ENCODE data around the gene ABL1. TPM values are rescaled to one million over a fixed set of nuclear protein-coding genes. Genes with fewer than 3 reads are reported as not detected.

Gene ABL1
- total RNA-seq, 1 donor from 2014 or later, result 35.1 TPM

GRCh38 chr9:130929571-130930038 is 94.6 kb downstream of the ABL1 start:
- intact Hi-C loops (cut with micrococcal nuclease), result no loop called here

- intact Hi-C loops (cut with micrococcal nuclease), result no loop called here
These were observed 95.2 kb downstream of the ABL1 start for GRCh38 chr9:130930132-130930803.

- intact Hi-C loops (cut with micrococcal nuclease), result no loop called here
These were observed 95.8 kb downstream of the ABL1 start for GRCh38 chr9:130930804-130931349.

- intact Hi-C loops (cut with micrococcal nuclease), result no loop called here
These were observed 96.6 kb downstream of the ABL1 start for GRCh38 chr9:130931508-130932254.

- intact Hi-C loops (cut with micrococcal nuclease), result no loop called here
These were observed 97.4 kb downstream of the ABL1 start for GRCh38 chr9:130932255-130933079.

GRCh38 chr9:130933114-130934046 is 98.3 kb downstream of the ABL1 start:
- intact Hi-C loops (cut with micrococcal nuclease), result no loop called here

GRCh38 chr9:130934246-130934645 is 99.2 kb downstream of the ABL1 start:
- intact Hi-C loops (cut with micrococcal nuclease), result no loop called here

GRCh38 chr9:130934702-130935647 is 99.9 kb downstream of the ABL1 start:
- intact Hi-C loops (cut with micrococcal nuclease), result no loop called here

- intact Hi-C loops (cut with micrococcal nuclease), result no loop called here
These were observed 100.7 kb downstream of the ABL1 start for GRCh38 chr9:130935648-130936271.

- intact Hi-C loops (cut with micrococcal nuclease), result no loop called here
These were observed 101.4 kb downstream of the ABL1 start for GRCh38 chr9:130936285-130937117.

Other genes starting within 250 kb of the ABL1 start
- not detected in 2 replicates for gene PRDM12, start 170.7 kb upstream of the ABL1 start, total RNA-seq
- 60.4 and 61.4 TPM in 2 replicates for gene EXOSC2, start 141.5 kb upstream of the ABL1 start, total RNA-seq
- not detected in 2 replicates for gene QRFP, start 61.6 kb downstream of the ABL1 start, total RNA-seq
- not detected in 2 replicates for gene FIBCD1, start 104.0 kb downstream of the ABL1 start, total RNA-seq
- gene LAMC3, start 173.9 kb downstream of the ABL1 start, total RNA-seq, result 0.02 and 0.07 TPM in 2 replicates